AG04450 (cell line): ENCODE measurements around the gene YWHAG. TPM values are rescaled to one million over a fixed set of nuclear protein-coding genes. Genes with fewer than 3 reads are reported as not detected.
A peak's percentile ranks its signal among the peaks of the same experiment; 100 is the strongest.

ENCODE experiments used
- CTCF ChIA-PET: fragments of 300-600, 350-600 bp; formaldehyde crosslinking; extraction: SDS; loops from one replicate; lab custom pipeline; 2022; ENCODE audit warnings: antibody characterized with exemption, inconsistent platforms; lab: Charles Lee
- POLR2A ChIA-PET: fragments of 350-600 bp; formaldehyde crosslinking; extraction: SDS; loops from one replicate; lab custom pipeline; 2021; ENCODE audit warnings: antibody characterized with exemption, inconsistent platforms; lab: Yijun Ruan, JAX
- DNase-seq: peaks from one replicate; pipeline ENCODE4 v3.0.0-alpha.2; 2011; ENCODE audit warnings: low read depth, low spot score
- H3K27ac ChIP-seq: one replicate; pipeline ENCODE4 v1.5.1; 2012; ENCODE audit warnings: low read depth, low read length, control low read depth
- H3K27me3 ChIP-seq: one replicate; pipeline ENCODE4 v1.6.0; 2012; ENCODE audit warnings: low read length; ENCODE audit not compliant: control insufficient read depth, insufficient read depth
- H3K4me3 ChIP-seq: 2 replicates; pipeline ENCODE4 v1.5.1; 2011; ENCODE audit warnings: mild to moderate bottlenecking, low read depth, low read length, control low read depth
- H3K9me3 ChIP-seq: 2 replicates; pipeline ENCODE4 v1.5.1; 2012; ENCODE audit warnings: low read length; ENCODE audit not compliant: control insufficient read depth, insufficient read depth
- polyA plus RNA-seq: library from polyadenylated mRNA; depleted of rRNA; stranded (reverse); fragments of >200 nt; gene quantifications from 2 replicates; pipeline ENCODE4 v1.2.3, GENCODE V29; 2011
- TF ChIP-seq, protein P1 (sequence below): IDR thresholded peaks from 2 replicates; pipeline ENCODE4 v1.5.1; 2011; ENCODE audit warnings: low read depth, low read length, control low read depth, inconsistent platforms

YWHAG gene
- polyA plus RNA-seq, 1 experiment = 91.6 TPM

DNA sequence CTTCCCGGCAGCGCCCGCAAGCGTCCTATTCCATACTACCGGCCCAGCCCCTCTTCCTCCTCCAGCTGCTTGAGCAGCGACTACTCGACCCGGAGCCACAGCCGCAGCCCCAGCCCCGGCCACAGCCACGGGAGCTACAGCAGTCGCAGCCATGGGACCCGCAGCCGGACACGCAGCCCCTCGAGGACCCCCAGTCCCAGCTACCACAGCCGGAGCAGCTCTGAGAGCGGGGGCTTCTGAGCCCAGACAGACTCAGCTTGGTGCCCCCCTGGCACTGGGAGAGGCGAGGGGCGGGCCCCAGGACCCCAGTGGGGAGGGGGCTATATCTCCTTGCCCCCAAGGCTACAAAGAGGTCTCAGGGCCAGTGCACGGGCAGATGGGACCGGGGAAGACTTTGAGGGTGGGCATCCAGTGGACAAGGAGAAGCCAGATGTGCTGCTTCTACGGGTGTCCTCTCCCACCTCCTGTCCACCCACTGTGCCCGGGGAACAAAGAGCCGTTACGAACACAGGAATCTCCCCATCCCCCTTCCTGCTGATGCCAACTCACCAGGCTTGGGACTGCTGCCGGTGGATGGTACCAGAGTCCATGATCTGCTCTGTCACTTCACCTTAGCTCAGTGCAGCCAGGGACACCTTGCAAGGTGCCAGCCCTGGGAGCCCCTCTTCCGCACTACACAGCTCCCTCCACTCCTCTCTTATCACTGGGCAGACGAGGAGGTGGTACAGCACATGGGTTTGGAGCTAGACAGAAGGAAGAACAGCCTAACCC lies 73.0 kb downstream of the YWHAG start:
- POLR2A ChIA-PET = interaction anchor here (0.6 to 1.1 kb wide), 2 partner anchors 22 to 349 kb away, joined by 3 read pairs; no protein-coding TSS in a partner anchor
- no peak overlapping the region for H3K27ac ChIP-seq
- H3K9me3 ChIP-seq = no peaks in the 10 kb centered on the region; the same call in 1 of the 2 replicates
- H3K27me3 ChIP-seq = peaks cover 8% of the 10 kb centered on the region
- TF ChIP-seq, protein P1, sequence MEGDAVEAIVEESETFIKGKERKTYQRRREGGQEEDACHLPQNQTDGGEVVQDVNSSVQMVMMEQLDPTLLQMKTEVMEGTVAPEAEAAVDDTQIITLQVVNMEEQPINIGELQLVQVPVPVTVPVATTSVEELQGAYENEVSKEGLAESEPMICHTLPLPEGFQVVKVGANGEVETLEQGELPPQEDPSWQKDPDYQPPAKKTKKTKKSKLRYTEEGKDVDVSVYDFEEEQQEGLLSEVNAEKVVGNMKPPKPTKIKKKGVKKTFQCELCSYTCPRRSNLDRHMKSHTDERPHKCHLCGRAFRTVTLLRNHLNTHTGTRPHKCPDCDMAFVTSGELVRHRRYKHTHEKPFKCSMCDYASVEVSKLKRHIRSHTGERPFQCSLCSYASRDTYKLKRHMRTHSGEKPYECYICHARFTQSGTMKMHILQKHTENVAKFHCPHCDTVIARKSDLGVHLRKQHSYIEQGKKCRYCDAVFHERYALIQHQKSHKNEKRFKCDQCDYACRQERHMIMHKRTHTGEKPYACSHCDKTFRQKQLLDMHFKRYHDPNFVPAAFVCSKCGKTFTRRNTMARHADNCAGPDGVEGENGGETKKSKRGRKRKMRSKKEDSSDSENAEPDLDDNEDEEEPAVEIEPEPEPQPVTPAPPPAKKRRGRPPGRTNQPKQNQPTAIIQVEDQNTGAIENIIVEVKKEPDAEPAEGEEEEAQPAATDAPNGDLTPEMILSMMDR = no peak
- DNase-seq = no peak
- CTCF ChIA-PET = interaction anchor here (1.1 kb wide), 1 partner anchor 23 kb away, joined by 3 read pairs; no protein-coding TSS in a partner anchor
- no peak overlapping the region for H3K4me3 ChIP-seq

DNA sequence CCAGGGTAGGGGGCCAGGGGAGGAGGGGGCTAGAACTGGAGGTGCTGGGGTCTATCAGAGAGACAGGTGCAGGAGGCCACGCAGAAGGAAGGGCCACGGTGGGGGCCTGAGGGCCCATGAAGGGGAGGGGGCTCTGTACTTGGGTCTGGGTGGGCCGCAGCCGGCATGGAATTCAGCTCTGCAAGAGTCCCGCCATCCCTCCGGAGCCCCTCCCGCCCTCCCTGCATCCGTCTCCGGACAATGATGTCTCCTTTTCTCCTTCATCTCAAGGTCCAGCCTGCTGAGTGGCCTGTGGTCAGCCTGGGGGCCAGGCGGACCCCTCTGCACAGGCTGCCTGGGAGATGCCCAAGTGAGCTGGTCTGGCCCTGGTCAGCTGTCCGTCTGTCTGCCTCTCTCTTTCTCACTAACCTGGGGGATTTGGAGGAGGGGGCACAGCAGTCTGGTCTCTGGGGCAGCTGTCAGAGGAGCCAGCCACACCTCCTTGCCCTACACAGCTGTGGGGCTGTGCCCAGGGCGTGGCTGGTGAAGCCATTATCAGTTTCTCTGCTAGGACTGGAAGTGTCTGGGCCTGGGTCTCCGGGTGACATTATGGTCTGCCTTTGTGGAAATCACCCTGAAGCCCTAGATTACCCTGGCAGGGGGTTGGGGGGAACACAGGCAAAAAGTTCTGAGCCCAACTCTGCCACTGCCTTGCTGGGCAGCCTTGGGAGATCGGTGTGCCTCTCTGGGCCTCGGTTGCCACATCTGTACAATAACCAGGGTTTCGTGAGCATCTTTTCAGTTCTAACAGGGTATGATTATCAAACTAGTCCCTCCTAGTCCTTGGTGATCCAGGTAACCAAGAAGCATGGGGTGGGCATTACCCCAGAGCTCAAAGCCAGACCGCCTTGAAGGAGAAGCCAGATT lies 75.3 kb downstream of the YWHAG start:
- no peak overlapping the region for H3K27ac ChIP-seq
- H3K4me3 ChIP-seq = peak overlapping the region; percentile 53
- peaks cover 22% of the 10 kb centered on the region for H3K27me3 ChIP-seq
- CTCF ChIA-PET = no interaction called here
- DNase-seq = no peak
- no peaks in the 10 kb centered on the region; the same call in 1 of the 2 replicates for H3K9me3 ChIP-seq
- POLR2A ChIA-PET = interaction anchor here (0.5 to 1.9 kb wide), 3 partner anchors 8 to 20 kb away, joined by 3 to 15 read pairs (median 3); no protein-coding TSS in a partner anchor
- TF ChIP-seq, protein P1 = no peak

DNA sequence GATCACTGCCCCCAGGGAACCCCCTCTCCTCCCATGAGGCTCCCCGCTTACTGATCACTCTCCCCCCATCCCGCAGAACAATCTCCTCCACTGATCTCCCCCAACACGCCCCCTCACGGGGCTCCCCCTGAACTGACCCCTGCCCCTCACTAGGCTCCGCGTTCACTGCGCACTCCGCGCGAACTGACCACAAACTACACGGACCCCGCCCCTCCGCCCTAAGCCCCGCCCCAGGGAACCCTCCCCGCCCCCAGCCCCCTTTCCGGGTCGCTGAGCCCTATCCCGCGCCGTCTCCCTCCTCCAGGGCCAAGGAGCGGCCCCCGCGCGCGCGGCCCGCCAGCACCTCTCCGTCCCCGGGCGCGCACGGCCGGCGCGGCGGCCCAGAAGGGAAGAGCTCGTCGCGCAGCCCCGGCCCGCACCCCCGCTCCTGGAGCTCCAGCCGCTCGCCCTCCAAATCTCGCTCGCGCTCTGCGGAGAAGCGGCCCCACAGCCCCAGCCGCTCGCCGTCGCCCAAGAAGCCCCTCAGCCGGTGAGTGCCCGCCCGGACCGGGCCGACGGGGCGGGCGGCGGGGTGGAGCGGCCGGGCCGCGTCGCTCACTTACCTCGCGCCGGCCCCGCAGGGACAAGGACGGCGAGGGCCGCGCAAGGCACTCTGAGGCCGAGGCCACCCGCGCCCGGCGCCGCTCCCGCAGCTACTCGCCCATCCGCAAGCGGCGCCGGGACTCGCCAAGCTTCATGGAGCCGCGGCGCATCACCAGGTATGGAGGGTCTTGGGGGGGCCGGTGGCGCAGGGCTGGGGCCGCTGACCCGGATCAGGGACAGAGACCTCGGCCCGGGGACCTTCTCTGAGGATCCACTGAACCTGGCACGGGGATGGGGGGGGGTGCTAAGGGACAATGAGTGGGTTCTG lies 76.2 kb downstream of the YWHAG start:
- ChIA-PET CTCF (interaction anchor here (0.7 to 1.8 kb wide), 4 partner anchors 9 to 31 kb away, joined by 3 to 14 read pairs (median 4); no protein-coding TSS in a partner anchor), POLR2A (interaction anchor here (0.5 to 1.9 kb wide), 3 partner anchors 9 to 126 kb away, joined by 3 to 15 read pairs (median 3); no protein-coding TSS in a partner anchor)
- TF ChIP-seq, protein P1 = no peak
- Histone ChIP-seq H3K27ac (no peak overlapping the region), H3K4me3 (peak overlapping the region; percentile 53), H3K9me3 (no peaks in the 10 kb centered on the region; the same call in 1 of the 2 replicates), H3K27me3 (peaks cover 29% of the 10 kb centered on the region)
- no peak for DNase-seq

DNA sequence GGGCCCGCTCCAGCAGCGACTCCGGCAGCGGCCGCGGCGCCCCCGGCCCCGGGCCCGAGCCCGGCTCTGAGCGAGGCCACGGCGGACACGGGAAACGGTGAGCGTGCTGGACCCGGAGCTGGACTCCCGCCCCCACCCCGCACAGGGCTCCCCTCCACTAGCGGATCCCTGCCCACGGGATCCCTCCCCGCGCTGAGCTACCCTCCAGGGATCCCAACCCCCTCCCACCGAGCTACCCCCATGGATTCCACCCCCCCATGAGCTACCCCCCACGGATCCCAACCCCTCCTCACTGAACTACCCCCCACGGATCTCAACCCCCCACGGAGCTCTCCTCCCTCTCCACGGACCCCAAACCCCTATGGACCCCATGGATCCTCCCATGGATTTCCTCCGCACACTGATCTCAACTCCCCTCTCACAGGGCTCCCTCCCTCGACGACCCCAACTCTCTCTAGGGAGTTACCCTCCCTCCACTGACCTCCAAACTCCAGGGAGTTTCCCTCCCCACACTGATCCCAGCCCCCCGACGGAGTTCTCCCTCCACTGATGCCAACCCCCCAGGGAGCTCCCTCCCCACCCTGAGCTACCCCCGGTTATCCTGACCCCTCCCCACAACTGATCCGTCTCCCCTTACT lies 77.0 kb downstream of the YWHAG start:
- no peak for DNase-seq
- Histone ChIP-seq H3K4me3 (peak overlapping the region; percentile 53), H3K27ac (no peak overlapping the region), H3K27me3 (peaks cover 34% of the 10 kb centered on the region), H3K9me3 (no peaks in the 10 kb centered on the region; the same call in 1 of the 2 replicates)
- ChIA-PET CTCF (interaction anchor here (0.7 to 1.8 kb wide), 4 partner anchors 10 to 32 kb away, joined by 3 to 14 read pairs (median 4); no protein-coding TSS in a partner anchor), POLR2A (interaction anchor here (1.9 kb wide), 1 partner anchor 10 kb away, joined by 15 read pairs; no protein-coding TSS in a partner anchor)
- TF ChIP-seq, protein P1 = no peak
